HG03565 (cell line): Measurements from ENCODE around the gene WSB1.

ENCODE experiments used
- ATAC-seq: cut with Tn5 transposase; IDR thresholded peaks from one replicate; pipeline ENCODE4 v1.9.1; 2021; ENCODE audit warnings: mild to moderate bottlenecking, moderate library complexity; ENCODE audit not compliant: unreplicated experiment

The WSB1 gene

GRCh38 chr17:27332485-27333409, 38.8 kb downstream of the WSB1 start:
- peak; percentile 84 for ATAC-seq

GRCh38 chr17:27333410-27333980, 39.6 kb downstream of the WSB1 start:
- no peak for ATAC-seq

GRCh38 chr17:27336184-27336583, 42.3 kb downstream of the WSB1 start:
- no peak for ATAC-seq

DNA sequence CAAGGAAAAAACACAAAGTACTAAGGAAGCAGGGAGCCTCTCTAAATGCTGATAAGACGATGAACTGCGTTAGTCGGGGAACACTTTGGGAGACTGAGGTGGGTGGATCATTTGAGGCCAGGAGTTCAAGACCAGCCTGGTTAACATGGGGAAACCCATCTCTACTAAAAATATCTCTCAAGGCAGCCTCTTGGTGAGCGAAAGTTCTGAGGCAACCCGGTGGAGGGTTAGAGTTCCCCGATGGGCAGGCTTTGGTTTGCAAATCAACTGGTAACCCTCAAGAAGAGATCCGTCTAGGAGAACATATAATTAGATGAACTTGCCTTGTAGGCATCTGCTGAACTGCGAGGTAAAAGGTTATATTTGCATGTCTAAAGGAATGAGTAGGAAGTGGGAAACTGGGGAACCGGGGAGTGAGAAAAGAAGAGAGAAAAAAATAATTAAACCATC, 44.6 kb downstream of the WSB1 start:
- peak; percentile 57 for ATAC-seq

- peak; percentile 49 for ATAC-seq
These were observed 45.4 kb downstream of the WSB1 start for GRCh38 chr17:27339198-27339835.

- ATAC-seq, result no peak
These were observed 46.1 kb downstream of the WSB1 start for GRCh38 chr17:27339836-27340550.

DNA sequence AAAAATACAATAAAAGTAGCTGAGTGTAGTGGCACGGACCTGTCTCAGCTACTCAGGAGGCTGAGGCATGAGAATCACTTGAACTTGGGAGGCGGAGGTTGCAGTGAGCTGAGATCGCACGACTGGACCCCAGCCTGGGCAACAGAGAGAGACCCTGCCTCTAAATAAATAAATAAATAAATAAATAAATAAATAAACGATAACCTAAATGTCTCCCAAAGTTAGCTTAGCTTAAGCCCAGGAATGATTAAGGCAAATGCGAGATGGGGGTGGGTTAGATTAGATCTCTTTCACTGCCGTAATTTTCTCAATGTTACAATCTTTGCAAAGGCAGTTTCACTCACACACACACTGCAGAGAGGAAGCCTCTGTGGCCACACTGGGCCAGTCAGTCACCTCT, 46.7 kb downstream of the WSB1 start:
- no peak for ATAC-seq

DNA sequence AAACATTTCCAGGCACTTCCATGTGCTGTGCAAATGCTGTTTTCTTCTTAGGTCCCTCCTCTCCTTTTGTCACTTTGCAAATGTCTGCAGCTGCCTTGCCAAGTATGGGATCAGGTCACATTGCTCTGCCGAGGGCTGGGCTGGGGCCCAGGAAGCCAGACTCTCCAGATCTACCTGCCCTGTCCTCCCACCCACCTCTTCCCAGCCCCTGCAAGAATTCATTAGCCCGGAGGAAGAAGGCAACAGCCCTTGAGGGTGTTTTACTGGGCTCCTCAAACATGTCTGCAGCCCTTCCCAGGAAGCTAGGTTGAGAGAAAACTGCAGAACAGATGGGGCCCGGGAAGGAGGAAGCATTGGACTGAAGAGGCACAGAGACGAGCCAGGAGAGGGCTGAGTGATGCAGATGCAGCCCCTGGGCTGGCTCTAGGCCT, 47.1 kb downstream of the WSB1 start:
- no peak for ATAC-seq

DNA sequence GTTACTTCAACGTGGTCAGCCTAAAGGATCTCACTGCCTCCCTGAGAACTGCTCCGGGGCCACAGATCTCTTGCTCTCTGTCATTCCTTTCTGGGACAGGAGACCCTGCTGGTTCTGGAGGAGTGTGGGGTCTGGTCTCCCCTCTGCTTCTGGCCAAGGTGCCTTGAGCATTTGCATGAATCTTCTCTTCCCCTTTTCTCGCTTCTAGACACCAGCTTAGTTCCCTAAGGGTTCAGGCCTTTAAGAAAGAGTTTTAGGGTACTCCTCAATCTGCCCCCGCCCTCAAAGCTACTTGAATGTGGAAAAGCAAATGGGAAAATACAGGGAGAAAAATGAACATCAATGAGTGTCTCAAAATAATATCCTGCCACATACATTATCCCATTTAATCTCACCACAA, 48.1 kb downstream of the WSB1 start:
- no peak for ATAC-seq

- no peak for ATAC-seq
These were observed 49.4 kb downstream of the WSB1 start for GRCh38 chr17:27343294-27343693.

DNA sequence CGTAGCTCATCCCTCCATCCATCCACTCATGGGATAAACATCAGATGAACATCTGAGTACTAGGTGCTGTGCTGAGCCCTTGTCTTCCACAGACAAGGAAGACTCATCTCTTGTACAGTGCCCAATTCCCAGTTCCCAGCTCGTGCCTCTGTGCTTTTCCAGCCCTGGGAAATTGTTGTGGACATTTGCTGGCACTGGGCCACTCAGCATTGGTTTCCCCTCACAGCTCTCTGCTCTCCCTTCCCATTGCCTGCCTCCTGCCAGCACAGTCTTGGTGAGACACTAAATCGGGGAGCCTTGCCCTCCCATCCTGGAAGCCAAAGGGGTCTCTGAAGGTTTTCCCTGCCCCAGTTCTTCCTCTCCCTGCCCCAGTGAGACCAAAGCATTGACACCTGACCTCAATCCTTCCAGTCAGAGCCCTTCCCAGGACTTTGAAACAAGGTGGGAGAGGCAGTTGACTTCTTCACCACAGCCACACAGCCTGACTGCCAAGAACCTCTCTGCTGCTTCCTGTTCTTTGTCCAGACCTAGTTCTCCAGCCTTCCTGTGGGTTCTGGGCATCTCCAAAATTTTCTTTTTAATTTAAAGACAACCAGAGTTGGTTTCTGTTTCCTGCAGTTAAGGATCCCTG, 50.2 kb downstream of the WSB1 start:
- ATAC-seq, result no peak

- ATAC-seq, result no peak
These were observed 51.4 kb downstream of the WSB1 start for GRCh38 chr17:27345141-27345904.

- ATAC-seq, result no peak
These were observed 52.5 kb downstream of the WSB1 start for GRCh38 chr17:27346228-27346899.

DNA sequence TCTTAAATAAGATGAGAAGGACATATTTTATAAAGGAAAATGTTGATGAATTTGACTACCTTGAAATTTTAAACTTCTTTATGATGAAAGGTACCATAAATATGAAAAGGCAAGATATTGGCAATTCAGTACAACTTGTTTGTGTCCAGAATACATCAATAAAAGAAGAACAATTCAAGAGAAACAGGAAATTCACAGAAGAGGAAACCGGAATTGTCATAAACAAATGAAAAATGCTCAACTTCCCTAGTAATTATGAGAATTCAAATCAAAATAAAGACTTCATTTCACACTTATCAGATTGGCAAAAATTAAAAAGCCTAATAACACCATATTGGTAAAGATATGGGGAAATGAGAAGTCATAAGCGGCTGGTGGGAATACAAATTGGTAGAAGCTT, 54.3 kb downstream of the WSB1 start:
- ATAC-seq, result no peak

- ATAC-seq, result no peak
These were observed 55.7 kb downstream of the WSB1 start for GRCh38 chr17:27349540-27350021.

DNA sequence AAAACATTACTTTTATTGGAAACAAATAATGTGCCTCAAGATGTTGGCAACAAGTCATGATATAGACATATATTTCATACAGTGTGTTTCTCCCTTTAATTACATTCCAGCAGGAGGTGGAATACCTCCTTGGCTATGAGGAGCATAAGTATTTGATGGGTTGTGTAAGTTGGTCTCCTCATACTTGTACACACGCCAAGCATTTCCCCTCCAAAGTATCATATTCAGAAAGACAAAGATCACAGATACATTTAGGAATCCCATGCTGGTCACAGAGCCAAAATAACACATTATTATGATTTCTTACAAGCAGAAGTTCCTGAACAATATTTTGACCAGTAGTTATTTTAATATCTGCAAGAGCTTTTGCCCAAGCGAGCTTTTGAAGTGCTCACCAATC, 57.8 kb downstream of the WSB1 start:
- no peak for ATAC-seq

GRCh38 chr17:27352448-27353032, 58.6 kb downstream of the WSB1 start:
- ATAC-seq, result no peak

DNA sequence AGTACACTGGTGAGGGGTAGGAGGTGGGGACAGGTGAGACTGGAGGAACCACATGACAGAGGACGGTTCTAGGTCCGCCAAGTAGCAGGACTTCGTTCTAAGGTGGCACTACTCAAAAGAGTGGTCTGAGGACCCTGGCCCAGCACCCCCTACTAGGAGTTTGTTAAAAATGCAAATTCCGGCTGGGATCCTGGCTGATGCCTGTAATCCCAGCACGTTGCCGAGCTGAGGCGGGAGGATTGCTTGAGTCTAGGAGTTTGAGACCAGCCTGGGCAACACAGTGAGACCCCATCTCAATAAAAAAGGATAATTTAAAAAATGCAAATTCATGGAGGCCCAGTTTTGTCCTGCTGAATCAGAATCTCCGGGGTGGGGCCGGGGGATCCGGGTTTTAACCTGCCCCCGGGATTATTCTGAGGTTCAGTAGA, 59.1 kb downstream of the WSB1 start:
- no peak for ATAC-seq
